GM06990 (cell line): ENCODE measurements around the gene NEIL1.
"Not testable (repeated sequence)": the region's sequence is repeated elsewhere in the genome, so short reads cannot be mapped to it uniquely, and the experiment has no call there.

Experiments used
- DNase-seq: peaks from one replicate; pipeline ENCODE4 v3.0.0-alpha.2; 2011; ENCODE audit not compliant: insufficient read length; ENCODE audit errors: extremely low read depth
- H3K27me3 ChIP-seq: replicated peaks from 2 replicates; pipeline ENCODE4 v1.6.0; 2011; ENCODE audit warnings: low read length; ENCODE audit not compliant: control insufficient read depth, insufficient read depth
- H3K36me3 ChIP-seq: 2 replicates; pipeline ENCODE4 v1.5.1; 2011; ENCODE audit warnings: low read length; ENCODE audit not compliant: control insufficient read depth, insufficient read depth
- H3K4me3 ChIP-seq: replicated peaks from 2 replicates; pipeline ENCODE4 v1.5.1; 2011; ENCODE audit warnings: low read depth, mild to moderate bottlenecking, control low read depth, low read length
- CTCF ChIP-seq: IDR thresholded peaks from 2 replicates; pipeline ENCODE4 v1.5.1; 2011; ENCODE audit warnings: low read length, control low read depth, mild to moderate bottlenecking, inconsistent platforms; ENCODE audit not compliant: insufficient read depth, poor library complexity, severe bottlenecking

The NEIL1 gene

GRCh38 chr15:75371486-75371885, 24.6 kb downstream of the NEIL1 start:
- DNase-seq, result no peak
- no peak for TF ChIP-seq CTCF
- H3K36me3 ChIP-seq, result peaks cover 21% of the 10 kb centered on the region
- H3K4me3 ChIP-seq, result no peak overlapping the region
- no peaks in the 10 kb centered on the region for H3K27me3 ChIP-seq

- H3K4me3 ChIP-seq, result no peak overlapping the region
- no peaks in the 10 kb centered on the region for H3K27me3 ChIP-seq
- no peak for DNase-seq
- peaks cover 18% of the 10 kb centered on the region for H3K36me3 ChIP-seq
- no peak for TF ChIP-seq CTCF
Observed at GRCh38 chr15:75371901-75372688, 25.3 kb downstream of the NEIL1 start.

- DNase-seq, result no peak
- Histone ChIP-seq H3K4me3 (no peak overlapping the region), H3K36me3 (peaks cover 5% of the 10 kb centered on the region), H3K27me3 (no peaks in the 10 kb centered on the region)
- no peak for TF ChIP-seq CTCF
Observed at GRCh38 chr15:75380773-75381172, 33.9 kb downstream of the NEIL1 start.

- not testable (repeated sequence) for H3K27me3 ChIP-seq, H3K36me3 ChIP-seq, H3K4me3 ChIP-seq, DNase-seq
Observed at GRCh38 chr15:75383986-75384385, 37.1 kb downstream of the NEIL1 start.

GRCh38 chr15:75389791-75390382, 43.0 kb downstream of the NEIL1 start:
- no peak for DNase-seq
- Histone ChIP-seq H3K36me3 (peaks cover 22% of the 10 kb centered on the region), H3K27me3 (no peaks in the 10 kb centered on the region), H3K4me3 (no peak overlapping the region)
- TF ChIP-seq CTCF, result no peak

GRCh38 chr15:75397494-75397893, 50.7 kb downstream of the NEIL1 start:
- H3K36me3 ChIP-seq, result peaks cover 19% of the 10 kb centered on the region
- TF ChIP-seq CTCF, result no peak
- no peaks in the 10 kb centered on the region for H3K27me3 ChIP-seq
- no peak for DNase-seq
- H3K4me3 ChIP-seq, result no peak overlapping the region
